H9 (cell line): ENCODE results near the gene KCNIP4. TPM values are rescaled to one million over a fixed set of nuclear protein-coding genes. Genes with fewer than 3 reads are reported as not detected.

ENCODE experiments used
- DNase-seq: peaks from one replicate; pipeline ENCODE4 v3.0.0-alpha.2; 2017
- H2AFZ ChIP-seq: one replicate; pipeline ENCODE4 v1.6.1; 2013; ENCODE audit warnings: mild to moderate bottlenecking, low read length, control low read depth, moderate library complexity
- H2AK5ac ChIP-seq: 2 replicates; pipeline ENCODE4 v1.6.1; 2013; ENCODE audit warnings: low read length, control low read depth, mixed read lengths; ENCODE audit not compliant: insufficient read length
- H2BK120ac ChIP-seq: one replicate; pipeline ENCODE4 v1.6.1; 2013; ENCODE audit warnings: low read depth, mild to moderate bottlenecking, low read length, control low read depth, inconsistent platforms; ENCODE audit not compliant: poor library complexity, severe bottlenecking
- H2BK12ac ChIP-seq: 2 replicates; pipeline ENCODE4 v1.6.1; 2013; ENCODE audit warnings: low read length, control low read depth, mixed read lengths, low read depth; ENCODE audit not compliant: insufficient read length
- H2BK15ac ChIP-seq: 2 replicates; pipeline ENCODE4 v1.6.1; 2013; ENCODE audit warnings: low read depth, low read length, control low read depth
- H2BK20ac ChIP-seq: one replicate; pipeline ENCODE4 v1.6.1; 2013; ENCODE audit warnings: low read depth, mild to moderate bottlenecking, low read length, control low read depth, inconsistent platforms; ENCODE audit not compliant: poor library complexity, severe bottlenecking
- H2BK5ac ChIP-seq: 2 replicates; pipeline ENCODE4 v1.6.1; 2013; ENCODE audit warnings: low read length, control low read depth, mixed read lengths; ENCODE audit not compliant: insufficient read length
- H3K14ac ChIP-seq: 2 replicates; pipeline ENCODE4 v1.6.1; 2013; ENCODE audit warnings: low read length, control low read depth; ENCODE audit not compliant: insufficient read depth
- H3K18ac ChIP-seq: 2 replicates; pipeline ENCODE4 v1.6.1; 2013; ENCODE audit warnings: low read depth, mild to moderate bottlenecking, mixed read lengths, low read length, control low read depth; ENCODE audit not compliant: insufficient read length
- H3K23ac ChIP-seq: 2 replicates; pipeline ENCODE4 v1.6.1; 2013; ENCODE audit warnings: low read length, control low read depth, mixed read lengths, low read depth; ENCODE audit not compliant: insufficient read length
- H3K23me2 ChIP-seq: 2 replicates; pipeline ENCODE4 v1.6.1; 2013; ENCODE audit warnings: low read depth, mild to moderate bottlenecking, mixed read lengths, low read length, control low read depth; ENCODE audit not compliant: insufficient read length, poor library complexity, severe bottlenecking
- H3K27ac ChIP-seq: 2 replicates; pipeline ENCODE4 v1.5.1; 2013; ENCODE audit warnings: low read length, control low read depth, mixed read lengths, low read depth; ENCODE audit not compliant: insufficient read length
- H3K27me3 ChIP-seq: 2 replicates; pipeline ENCODE4 v1.6.1; 2013; ENCODE audit warnings: low read length, control low read depth, inconsistent platforms; ENCODE audit not compliant: insufficient read depth
- H3K4ac ChIP-seq: 2 replicates; pipeline ENCODE4 v1.6.1; 2013; ENCODE audit warnings: low read depth, mild to moderate bottlenecking, control low read depth, inconsistent platforms, low read length, moderate library complexity
- H3K4me1 ChIP-seq: 2 replicates; pipeline ENCODE4 v1.6.1; 2013; ENCODE audit warnings: low read length, control low read depth, inconsistent platforms; ENCODE audit not compliant: insufficient read depth
- H3K4me2 ChIP-seq: 2 replicates; pipeline ENCODE4 v1.6.1; 2013; ENCODE audit warnings: low read length, control low read depth, mixed read lengths; ENCODE audit not compliant: insufficient read length, insufficient read depth
- H3K56ac ChIP-seq: 2 replicates; pipeline ENCODE4 v1.6.1; 2013; ENCODE audit warnings: low read depth, mild to moderate bottlenecking, mixed read lengths, low read length, control low read depth; ENCODE audit not compliant: insufficient read length
- H3K79me1 ChIP-seq: 2 replicates; pipeline ENCODE4 v1.6.1; 2013; ENCODE audit warnings: low read depth, mild to moderate bottlenecking, moderate library complexity, low read length, control low read depth, inconsistent platforms; ENCODE audit not compliant: insufficient read depth, poor library complexity, severe bottlenecking
- H3K79me2 ChIP-seq: 2 replicates; pipeline ENCODE4 v1.6.1; 2013; ENCODE audit warnings: low read length, control low read depth, inconsistent platforms; ENCODE audit not compliant: insufficient read depth
- H3K9ac ChIP-seq: 2 replicates; pipeline ENCODE4 v1.6.1; 2013; ENCODE audit warnings: low read length, control low read depth, mixed read lengths; ENCODE audit not compliant: insufficient read length; ENCODE audit errors: extremely low read depth
- H3K9me3 ChIP-seq: one replicate; pipeline ENCODE4 v1.6.1; 2013; ENCODE audit warnings: low read depth, low read length, inconsistent platforms; ENCODE audit not compliant: control insufficient read depth
- H3T11ph ChIP-seq: one replicate; pipeline ENCODE4 v1.6.1; 2013; ENCODE audit warnings: mild to moderate bottlenecking, low read length, control low read depth, inconsistent platforms
- H4K20me1 ChIP-seq: one replicate; pipeline ENCODE4 v1.6.1; 2013; ENCODE audit not compliant: control insufficient read depth, insufficient read length, insufficient read depth
- H4K5ac ChIP-seq: 2 replicates; pipeline ENCODE4 v1.6.1; 2013; ENCODE audit warnings: low read depth, mild to moderate bottlenecking, mixed read lengths, low read length, control low read depth; ENCODE audit not compliant: insufficient read length
- H4K8ac ChIP-seq: replicated peaks from 2 replicates; pipeline ENCODE4 v1.6.1; 2013; ENCODE audit warnings: low read length, control low read depth, mixed read lengths, low read depth; ENCODE audit not compliant: insufficient read length
- H4K91ac ChIP-seq: 2 replicates; pipeline ENCODE4 v1.6.1; 2013; ENCODE audit warnings: low read depth, mild to moderate bottlenecking, moderate library complexity, mixed read lengths, low read length, control low read depth; ENCODE audit not compliant: insufficient read length
- H3K27ac Mint-ChIP-seq, 3 experiments: 2 replicates in 2 of 3; 3 replicates in 1 of 3; pipeline ENCODE4 v1.8.0; 2020 to 2021; ENCODE audit warnings: mixed read lengths in 3 of 3, mild to moderate bottlenecking in 1 of 3, moderate library complexity in 1 of 3
- H3K27me3 Mint-ChIP-seq: 2 replicates; pipeline ENCODE4 v1.8.0; 2021; ENCODE audit warnings: low read depth, mild to moderate bottlenecking, moderate library complexity, mixed read lengths
- H3K36me3 Mint-ChIP-seq, 3 experiments: 2 replicates in 2 of 3; 3 replicates in 1 of 3; pipeline ENCODE4 v1.8.0; 2020 to 2021; ENCODE audit warnings: low read depth in 3 of 3, mixed read lengths in 3 of 3; ENCODE audit not compliant: insufficient read depth in 1 of 3
- H3K4me1 Mint-ChIP-seq, 2 experiments: 2 replicates each; pipeline ENCODE4 v1.8.0; 2020; ENCODE audit warnings: mixed read lengths in 2 of 2
- H3K4me3 Mint-ChIP-seq, 2 experiments: 2 replicates in 1 of 2; 3 replicates in 1 of 2; pipeline ENCODE4 v1.8.0; 2020 to 2021; ENCODE audit warnings: mild to moderate bottlenecking in 2 of 2, mixed read lengths in 2 of 2, moderate library complexity in 1 of 2
- H3K9me3 Mint-ChIP-seq, 2 experiments: 2 replicates in 1 of 2; 3 replicates in 1 of 2; pipeline ENCODE4 v1.8.0; 2020; ENCODE audit warnings: mild to moderate bottlenecking in 2 of 2, mixed read lengths in 2 of 2, moderate library complexity in 1 of 2
- WGBS: extraction: QIAGEN DNeasy Blood & Tissue Kit; methylation state at CpG from one replicate; pipeline ENCODE4 v1.1.7; 2013; ENCODE audit warnings: missing lambda C conversion rate, low lambda C conversion rate, mixed read lengths; ENCODE audit not compliant: insufficient read length; ENCODE audit errors: extremely low coverage; 5-methylcytosine and 5-hydroxymethylcytosine counted together
- total RNA-seq: library from RNA; stranded (reverse); gene quantifications from 2 replicates; pipeline ENCODE4 v1.2.1, GENCODE V29; 2021
- TF ChIP-seq, protein P1 (sequence below): fragments of 200-600 bp; sonication (generic); conservative IDR thresholded peaks from 3 replicates; pipeline ENCODE4 v1.8.0; 2021; ENCODE audit warnings: antibody characterized with exemption, mild to moderate bottlenecking

Gene KCNIP4
- total RNA-seq, 1 experiment from 2014 or later: not detected

DNA sequence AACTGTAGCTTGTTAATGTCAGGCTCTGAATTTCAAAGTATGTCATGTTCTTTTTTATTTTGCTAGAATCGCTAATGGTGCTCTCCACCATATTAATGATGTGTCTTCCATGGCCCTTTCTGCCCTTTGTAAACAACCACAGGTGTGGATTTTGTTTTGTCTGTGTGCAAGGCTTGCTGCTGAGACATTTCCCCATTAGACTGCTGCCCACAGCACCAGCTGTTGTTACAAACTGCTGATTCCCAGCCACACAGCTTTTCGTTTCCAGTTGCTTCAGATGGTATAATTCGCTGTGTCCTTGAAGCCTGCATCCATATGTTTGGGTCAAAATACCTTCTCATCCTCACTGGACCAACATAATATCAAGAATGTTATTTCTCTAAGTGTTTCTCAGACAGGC, 32.8 kb downstream of the KCNIP4 start:
- no peak overlapping the region for H4K91ac ChIP-seq
- no peak overlapping the region for H3K27ac ChIP-seq
- H3K23ac ChIP-seq: no peak overlapping the region
- no peak overlapping the region for H3K14ac ChIP-seq
- H2BK12ac ChIP-seq: no peak overlapping the region
- no peak overlapping the region for H3K4me2 ChIP-seq
- H3K4ac ChIP-seq: no peak overlapping the region
- H4K20me1 ChIP-seq: no peaks in the 10 kb centered on the region
- H4K8ac ChIP-seq: no peak overlapping the region
- no peaks in the 10 kb centered on the region for H3K27me3 Mint-ChIP-seq
- no peak overlapping the region for H2BK120ac ChIP-seq
- H2BK5ac ChIP-seq: no peak overlapping the region
- no CpG with 5 or more reads among the region's 3 CpGs for WGBS
- no peaks in the 10 kb centered on the region for H3K9me3 ChIP-seq
- no peaks in the 10 kb centered on the region for H3K79me2 ChIP-seq
- H3K4me1 Mint-ChIP-seq: no peaks in the 10 kb centered on the region
- no peaks in the 10 kb centered on the region for H3K36me3 Mint-ChIP-seq
- no peaks in the 10 kb centered on the region for H3K79me1 ChIP-seq
- no peak overlapping the region for H4K5ac ChIP-seq
- H2BK15ac ChIP-seq: no peak overlapping the region
- H3K9me3 Mint-ChIP-seq: no peaks in the 10 kb centered on the region
- H3K9ac ChIP-seq: no peak overlapping the region
- H3T11ph ChIP-seq: no peak overlapping the region
- no peak overlapping the region for H3K4me3 Mint-ChIP-seq
- no peaks in the 10 kb centered on the region for H3K27me3 ChIP-seq
- H3K18ac ChIP-seq: no peak overlapping the region
- no peaks in the 10 kb centered on the region for H3K23me2 ChIP-seq
- TF ChIP-seq, protein P1, sequence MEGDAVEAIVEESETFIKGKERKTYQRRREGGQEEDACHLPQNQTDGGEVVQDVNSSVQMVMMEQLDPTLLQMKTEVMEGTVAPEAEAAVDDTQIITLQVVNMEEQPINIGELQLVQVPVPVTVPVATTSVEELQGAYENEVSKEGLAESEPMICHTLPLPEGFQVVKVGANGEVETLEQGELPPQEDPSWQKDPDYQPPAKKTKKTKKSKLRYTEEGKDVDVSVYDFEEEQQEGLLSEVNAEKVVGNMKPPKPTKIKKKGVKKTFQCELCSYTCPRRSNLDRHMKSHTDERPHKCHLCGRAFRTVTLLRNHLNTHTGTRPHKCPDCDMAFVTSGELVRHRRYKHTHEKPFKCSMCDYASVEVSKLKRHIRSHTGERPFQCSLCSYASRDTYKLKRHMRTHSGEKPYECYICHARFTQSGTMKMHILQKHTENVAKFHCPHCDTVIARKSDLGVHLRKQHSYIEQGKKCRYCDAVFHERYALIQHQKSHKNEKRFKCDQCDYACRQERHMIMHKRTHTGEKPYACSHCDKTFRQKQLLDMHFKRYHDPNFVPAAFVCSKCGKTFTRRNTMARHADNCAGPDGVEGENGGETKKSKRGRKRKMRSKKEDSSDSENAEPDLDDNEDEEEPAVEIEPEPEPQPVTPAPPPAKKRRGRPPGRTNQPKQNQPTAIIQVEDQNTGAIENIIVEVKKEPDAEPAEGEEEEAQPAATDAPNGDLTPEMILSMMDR: no peak
- H2AK5ac ChIP-seq: no peak overlapping the region
- no peak overlapping the region for H2BK20ac ChIP-seq
- H3K56ac ChIP-seq: no peak overlapping the region
- DNase-seq: no peak
- H3K4me1 ChIP-seq: no peaks in the 10 kb centered on the region
- no peak overlapping the region; a peak in 1 of 7 replicates for H3K27ac Mint-ChIP-seq
- no peak overlapping the region for H2AFZ ChIP-seq
